Astrocyte (in vitro differentiated cells and primary cell): ENCODE data around the gene DNAH11. TPM values are rescaled to one million over a fixed set of nuclear protein-coding genes. Genes with fewer than 3 reads are reported as not detected.

Experiments
- DNase-seq: peaks from one replicate; pipeline ENCODE4 v3.0.0-alpha.2; 2010; ENCODE audit warnings: low read depth
- FAIRE-seq: peaks from 2 replicates; lab custom pipeline; 2011; peaks lifted over from hg19 to GRCh38; lab: Jason Lieb, UNC
- H2AFZ ChIP-seq: 2 replicates; pipeline ENCODE4 v1.6.0; 2012; ENCODE audit warnings: low read depth, low read length, inconsistent platforms
- H3K27ac ChIP-seq: 2 replicates; pipeline ENCODE4 v1.5.1; 2011; ENCODE audit warnings: low read depth, low read length, inconsistent platforms
- H3K27me3 ChIP-seq: 2 replicates; pipeline ENCODE4 v1.6.0; 2011; ENCODE audit warnings: low read length, inconsistent platforms; ENCODE audit not compliant: insufficient read depth
- H3K36me3 ChIP-seq: 2 replicates; pipeline ENCODE4 v1.5.1; 2011; ENCODE audit warnings: low read length, inconsistent platforms; ENCODE audit not compliant: insufficient read depth
- H3K4me1 ChIP-seq: 2 replicates; pipeline ENCODE4 v1.5.1; 2011; ENCODE audit warnings: low read length, inconsistent platforms; ENCODE audit not compliant: insufficient read depth
- H3K4me2 ChIP-seq: 2 replicates; pipeline ENCODE4 v1.6.0; 2012; ENCODE audit warnings: low read length, inconsistent platforms
- H3K4me3 ChIP-seq: 2 replicates; pipeline ENCODE4 v1.5.1; 2011; ENCODE audit warnings: low read depth, mild to moderate bottlenecking, low read length, inconsistent platforms; ENCODE audit not compliant: insufficient read depth
- H3K79me2 ChIP-seq: 2 replicates; pipeline ENCODE4 v1.6.0; 2012; ENCODE audit warnings: mild to moderate bottlenecking, low read length, inconsistent platforms; ENCODE audit not compliant: insufficient read depth
- H3K9ac ChIP-seq: 2 replicates; pipeline ENCODE4 v1.6.0; 2012; ENCODE audit warnings: mild to moderate bottlenecking, low read length, inconsistent platforms
- H3K9me3 ChIP-seq: 2 replicates; pipeline ENCODE4 v1.5.1; 2012; ENCODE audit warnings: low read depth, mild to moderate bottlenecking, low read length, inconsistent platforms; ENCODE audit not compliant: insufficient read depth
- H4K20me1 ChIP-seq: 2 replicates; pipeline ENCODE4 v1.6.0; 2012; ENCODE audit warnings: low read length, inconsistent platforms; ENCODE audit not compliant: insufficient read depth
- H3K27ac Mint-ChIP-seq: one replicate; pipeline ENCODE4 v1.8.0; 2021; ENCODE audit warnings: mild to moderate bottlenecking, mixed read lengths; ENCODE audit not compliant: unreplicated experiment
- H3K27me3 Mint-ChIP-seq: one replicate; pipeline ENCODE4 v1.8.0; 2021; ENCODE audit warnings: low read depth, mixed read lengths; ENCODE audit not compliant: unreplicated experiment
- H3K36me3 Mint-ChIP-seq: one replicate; pipeline ENCODE4 v1.8.0; 2021; ENCODE audit warnings: low read depth, mixed read lengths; ENCODE audit not compliant: unreplicated experiment
- H3K4me1 Mint-ChIP-seq: one replicate; pipeline ENCODE4 v1.8.0; 2021; ENCODE audit warnings: low read depth, mixed read lengths; ENCODE audit not compliant: unreplicated experiment
- H3K4me3 Mint-ChIP-seq: one replicate; pipeline ENCODE4 v1.8.0; 2021; ENCODE audit warnings: mild to moderate bottlenecking, moderate library complexity, mixed read lengths; ENCODE audit not compliant: unreplicated experiment
- H3K9me3 Mint-ChIP-seq: one replicate; pipeline ENCODE4 v1.8.0; 2021; ENCODE audit warnings: mild to moderate bottlenecking, mixed read lengths; ENCODE audit not compliant: unreplicated experiment
- CTCF ChIP-seq: IDR thresholded peaks from 2 replicates; pipeline ENCODE4 v1.5.1; 2011; ENCODE audit warnings: low read depth, mild to moderate bottlenecking, inconsistent platforms, low read length, moderate library complexity; ENCODE audit not compliant: insufficient read depth
- EZH2 ChIP-seq: IDR thresholded peaks from 2 replicates; pipeline ENCODE4 v1.6.1; 2012; ENCODE audit warnings: mild to moderate bottlenecking, low read length, inconsistent platforms; ENCODE audit not compliant: insufficient read depth
- total RNA-seq: library from RNA; stranded (reverse); gene quantifications from 2 replicates; pipeline ENCODE4 v1.2.1, GENCODE V29; 2021

The DNAH11 gene
- total RNA-seq, 1 donor from 2014 or later, result 0.43 TPM

GRCh38 chr7:21708096-21708495 lies 165.3 kb downstream of the DNAH11 start:
- Histone ChIP-seq H3K4me2 (no peak overlapping the region), H3K79me2 (no peaks in the 10 kb centered on the region), H3K4me1 (no peaks in the 10 kb centered on the region), H4K20me1 (no peaks in the 10 kb centered on the region), H3K27me3 (no peaks in the 10 kb centered on the region), H3K9ac (no peak overlapping the region), H3K36me3 (no peaks in the 10 kb centered on the region), H3K4me3 (no peak overlapping the region), H3K9me3 (no peaks in the 10 kb centered on the region), H2AFZ (no peak overlapping the region), H3K27ac (no peak overlapping the region)
- Mint-ChIP-seq H3K9me3 (no peaks in the 10 kb centered on the region), H3K27me3 (peaks cover 2% of the 10 kb centered on the region), H3K27ac (no peak overlapping the region), H3K4me3 (no peak overlapping the region), H3K4me1 (no peaks in the 10 kb centered on the region), H3K36me3 (no peaks in the 10 kb centered on the region)
- DNase-seq, result no peak
- no peak for TF ChIP-seq CTCF
- TF ChIP-seq EZH2, result no peak
- FAIRE-seq, result no peak

- H3K4me3 ChIP-seq, result no peak overlapping the region
- H3K36me3 ChIP-seq, result no peaks in the 10 kb centered on the region
- Mint-ChIP-seq H3K4me1 (no peaks in the 10 kb centered on the region), H3K9me3 (no peaks in the 10 kb centered on the region), H3K4me3 (no peak overlapping the region), H3K27ac (no peak overlapping the region), H3K36me3 (no peaks in the 10 kb centered on the region), H3K27me3 (peaks cover 5% of the 10 kb centered on the region)
- no peaks in the 10 kb centered on the region for H3K9me3 ChIP-seq
- DNase-seq (no peak), FAIRE-seq (no peak)
- H3K79me2 ChIP-seq, result no peaks in the 10 kb centered on the region
- no peaks in the 10 kb centered on the region for H4K20me1 ChIP-seq
- H3K4me1 ChIP-seq, result no peaks in the 10 kb centered on the region
- no peak overlapping the region for H3K4me2 ChIP-seq
- H3K9ac ChIP-seq, result no peak overlapping the region
- H3K27me3 ChIP-seq, result no peaks in the 10 kb centered on the region
- no peak overlapping the region for H2AFZ ChIP-seq
- TF ChIP-seq CTCF (no peak), EZH2 (no peak)
- H3K27ac ChIP-seq, result no peak overlapping the region
Observed at GRCh38 chr7:21717323-21717722, 174.5 kb downstream of the DNAH11 start.

- Histone ChIP-seq H3K4me1 (no peaks in the 10 kb centered on the region), H3K27ac (no peak overlapping the region), H3K4me3 (no peak overlapping the region), H3K27me3 (no peaks in the 10 kb centered on the region), H2AFZ (no peak overlapping the region), H3K9me3 (no peaks in the 10 kb centered on the region), H3K9ac (no peak overlapping the region), H4K20me1 (no peaks in the 10 kb centered on the region), H3K36me3 (no peaks in the 10 kb centered on the region), H3K4me2 (no peak overlapping the region), H3K79me2 (no peaks in the 10 kb centered on the region)
- DNase-seq, result no peak
- Mint-ChIP-seq H3K4me1 (no peaks in the 10 kb centered on the region), H3K36me3 (no peaks in the 10 kb centered on the region), H3K4me3 (no peak overlapping the region), H3K27me3 (peaks cover 5% of the 10 kb centered on the region), H3K9me3 (no peaks in the 10 kb centered on the region), H3K27ac (no peak overlapping the region)
- TF ChIP-seq CTCF, result no peak
- TF ChIP-seq EZH2, result no peak
- no peak for FAIRE-seq
Observed at GRCh38 chr7:21718391-21718790, 175.6 kb downstream of the DNAH11 start.
